NB4 (cell line): ENCODE data around the gene PSMA8.
"Not testable (repeated sequence)": the region's sequence is repeated elsewhere in the genome, so short reads cannot be mapped to it uniquely, and the experiment has no call there.

Source experiments
- DNase-seq: peaks from one replicate; pipeline ENCODE4 v3.0.0; 2010; ENCODE audit warnings: low read depth
- H3K4me3 ChIP-seq: one replicate; pipeline ENCODE4 v1.5.1; 2011; ENCODE audit warnings: mild to moderate bottlenecking, low read depth, low read length, moderate library complexity
- MYC ChIP-seq: IDR thresholded peaks from 2 replicates; pipeline ENCODE4 v1.6.1; 2011; ENCODE audit warnings: low read depth, low read length
- POLR2A ChIP-seq: IDR thresholded peaks from 2 replicates; pipeline ENCODE4 v1.6.1; 2011; ENCODE audit warnings: mild to moderate bottlenecking; ENCODE audit not compliant: insufficient read length; ENCODE audit errors: extremely low read depth
- TF ChIP-seq, protein P1 (sequence below): IDR thresholded peaks from one replicate; pipeline ENCODE4 v1.5.1; 2012; ENCODE audit warnings: low read depth, low read length
- TF ChIP-seq, protein P2 (sequence below): IDR thresholded peaks from 2 replicates; pipeline ENCODE4 v1.6.1; 2011; ENCODE audit warnings: low read depth, low read length

PSMA8 gene

GRCh38 chr18:26157326-26157725 is 23.7 kb downstream of the PSMA8 start:
- no peak overlapping the region for H3K4me3 ChIP-seq
- TF ChIP-seq, protein P1, sequence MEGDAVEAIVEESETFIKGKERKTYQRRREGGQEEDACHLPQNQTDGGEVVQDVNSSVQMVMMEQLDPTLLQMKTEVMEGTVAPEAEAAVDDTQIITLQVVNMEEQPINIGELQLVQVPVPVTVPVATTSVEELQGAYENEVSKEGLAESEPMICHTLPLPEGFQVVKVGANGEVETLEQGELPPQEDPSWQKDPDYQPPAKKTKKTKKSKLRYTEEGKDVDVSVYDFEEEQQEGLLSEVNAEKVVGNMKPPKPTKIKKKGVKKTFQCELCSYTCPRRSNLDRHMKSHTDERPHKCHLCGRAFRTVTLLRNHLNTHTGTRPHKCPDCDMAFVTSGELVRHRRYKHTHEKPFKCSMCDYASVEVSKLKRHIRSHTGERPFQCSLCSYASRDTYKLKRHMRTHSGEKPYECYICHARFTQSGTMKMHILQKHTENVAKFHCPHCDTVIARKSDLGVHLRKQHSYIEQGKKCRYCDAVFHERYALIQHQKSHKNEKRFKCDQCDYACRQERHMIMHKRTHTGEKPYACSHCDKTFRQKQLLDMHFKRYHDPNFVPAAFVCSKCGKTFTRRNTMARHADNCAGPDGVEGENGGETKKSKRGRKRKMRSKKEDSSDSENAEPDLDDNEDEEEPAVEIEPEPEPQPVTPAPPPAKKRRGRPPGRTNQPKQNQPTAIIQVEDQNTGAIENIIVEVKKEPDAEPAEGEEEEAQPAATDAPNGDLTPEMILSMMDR, result no peak
- TF ChIP-seq, protein P2, sequence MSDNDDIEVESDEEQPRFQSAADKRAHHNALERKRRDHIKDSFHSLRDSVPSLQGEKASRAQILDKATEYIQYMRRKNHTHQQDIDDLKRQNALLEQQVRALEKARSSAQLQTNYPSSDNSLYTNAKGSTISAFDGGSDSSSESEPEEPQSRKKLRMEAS, result no peak
- TF ChIP-seq MYC, result no peak
- no peak for TF ChIP-seq POLR2A
- DNase-seq, result no peak

DNA sequence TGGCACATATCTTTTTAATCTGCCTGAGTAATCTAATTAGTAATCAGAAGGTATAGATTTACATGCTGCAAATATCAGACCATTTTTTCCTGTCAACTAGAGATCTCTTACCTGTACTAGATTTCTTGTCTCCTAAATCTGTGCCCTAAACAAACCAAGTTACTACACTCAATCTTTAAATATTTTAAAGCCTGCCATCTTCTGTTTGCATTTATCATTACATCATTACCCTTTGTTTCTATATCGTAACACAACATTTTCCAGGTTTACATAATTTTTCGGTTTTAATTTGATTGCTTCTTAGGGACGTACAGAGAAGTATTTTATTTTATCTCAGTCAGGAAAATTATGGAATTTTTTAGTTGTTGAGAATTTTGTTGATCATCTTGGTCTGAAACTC is 25.7 kb downstream of the PSMA8 start:
- DNase-seq, result peak; percentile 4
- TF ChIP-seq, protein P2, result no peak
- no peak overlapping the region for H3K4me3 ChIP-seq

- DNase-seq, result no peak
- TF ChIP-seq, protein P1, result no peak
- TF ChIP-seq, protein P2, result no peak
- no peak for TF ChIP-seq POLR2A
- no peak for TF ChIP-seq MYC
- no peak overlapping the region for H3K4me3 ChIP-seq
Observed at GRCh38 chr18:26164571-26164970, 30.9 kb downstream of the PSMA8 start.

DNA sequence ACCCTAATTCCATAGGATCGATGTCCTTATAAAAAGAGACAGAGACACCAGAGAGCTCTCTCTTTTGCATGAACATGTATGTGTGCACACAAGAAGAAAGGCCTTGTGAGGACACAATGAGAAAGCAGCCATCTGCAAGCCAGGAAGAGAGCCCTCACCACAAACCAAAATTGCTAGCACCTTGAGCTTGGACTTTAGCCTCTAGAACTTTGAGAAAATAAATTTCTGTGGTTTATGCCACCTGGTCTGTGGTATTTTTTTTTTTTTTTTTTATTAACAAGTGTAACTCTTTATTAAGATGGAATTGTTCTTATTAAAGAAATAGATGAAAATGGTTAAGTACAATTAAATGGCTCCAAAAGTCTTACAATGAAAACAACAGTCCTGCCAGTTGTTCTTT is 33.9 kb downstream of the PSMA8 start:
- H3K4me3 ChIP-seq, DNase-seq: not testable (repeated sequence)

DNA sequence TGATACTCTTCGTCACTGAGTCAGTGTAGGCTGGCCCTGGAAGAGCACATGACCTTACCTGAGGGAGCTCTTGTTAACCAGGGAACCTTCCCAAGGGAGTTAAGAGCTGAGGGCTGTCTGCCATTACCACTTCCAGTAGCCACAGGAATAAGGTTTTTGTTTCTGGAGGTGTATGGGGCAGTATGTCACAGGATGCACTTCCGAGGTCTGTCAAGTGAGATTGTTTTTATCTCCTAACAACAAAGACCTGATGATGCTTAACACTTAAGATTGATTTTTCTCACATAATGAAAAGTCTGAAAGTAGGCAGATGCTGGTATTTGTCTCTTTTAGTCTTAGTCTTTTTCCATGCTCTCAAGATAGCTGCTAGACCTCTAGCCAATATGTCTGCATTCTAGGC is 41.8 kb downstream of the PSMA8 start:
- H3K4me3 ChIP-seq, result no peak overlapping the region
- no peak for DNase-seq
- TF ChIP-seq, protein P2, result no peak
- TF ChIP-seq POLR2A (no peak), MYC (no peak)
- TF ChIP-seq, protein P1, result no peak

DNA sequence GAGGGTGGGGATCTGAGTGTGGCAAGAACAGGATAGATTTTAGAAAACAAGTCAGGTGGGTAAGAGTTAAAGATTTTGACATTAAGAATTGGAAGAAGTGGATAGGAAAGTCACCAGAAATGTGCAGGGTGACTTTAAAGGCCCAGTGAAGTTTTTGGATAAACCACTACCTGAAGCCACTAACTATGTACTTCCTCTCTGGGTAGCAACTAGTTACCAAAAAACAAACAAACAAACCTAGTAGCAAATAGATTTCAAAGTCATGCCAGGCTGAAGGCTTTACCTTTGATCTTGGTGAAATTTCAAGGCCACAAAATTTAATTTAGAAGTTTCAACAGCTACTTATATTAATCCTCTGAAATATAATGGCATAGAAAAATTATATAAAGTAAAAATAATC is 42.5 kb downstream of the PSMA8 start:
- TF ChIP-seq, protein P2, result no peak
- no peak for TF ChIP-seq POLR2A
- TF ChIP-seq, protein P1, result no peak
- TF ChIP-seq MYC, result no peak
- no peak overlapping the region for H3K4me3 ChIP-seq
- DNase-seq, result no peak

- DNase-seq, result no peak
- H3K4me3 ChIP-seq, result no peak overlapping the region
Observed at GRCh38 chr18:26181343-26181826, 47.7 kb downstream of the PSMA8 start.

More at GRCh38 chr18:26181343-26181826, 47.7 kb downstream of the PSMA8 start:
- no peak for TF ChIP-seq MYC
